Stimulated activated CD8-positive, alpha-beta memory T cell treated with anti-CD3 and anti-CD28 coated beads, Interleukin-2, amount 100 ng/mL, for 1 hour (primary cell): Measurements from ENCODE around the gene AKAP6.
"Not testable (repeated sequence)": the region's sequence is repeated elsewhere in the genome, so short reads cannot be mapped to it uniquely, and the experiment has no call there.

Experiments
- DNase-seq, 2 donors: peaks; one replicate each; pipeline ENCODE4 v3.0.0-alpha.2; 2020; ENCODE audit warnings: low read depth in 2 of 2

AKAP6 gene

GRCh38 chr14:32754209-32754608 is 425.1 kb downstream of the AKAP6 start:
- no peak for DNase-seq

GRCh38 chr14:32756173-32756572 is 427.1 kb downstream of the AKAP6 start:
- no peak for DNase-seq

- no peak for DNase-seq
These were observed 427.7 kb downstream of the AKAP6 start for GRCh38 chr14:32756775-32757174.

GRCh38 chr14:32757568-32757967 is 428.5 kb downstream of the AKAP6 start:
- no peak for DNase-seq

DNA sequence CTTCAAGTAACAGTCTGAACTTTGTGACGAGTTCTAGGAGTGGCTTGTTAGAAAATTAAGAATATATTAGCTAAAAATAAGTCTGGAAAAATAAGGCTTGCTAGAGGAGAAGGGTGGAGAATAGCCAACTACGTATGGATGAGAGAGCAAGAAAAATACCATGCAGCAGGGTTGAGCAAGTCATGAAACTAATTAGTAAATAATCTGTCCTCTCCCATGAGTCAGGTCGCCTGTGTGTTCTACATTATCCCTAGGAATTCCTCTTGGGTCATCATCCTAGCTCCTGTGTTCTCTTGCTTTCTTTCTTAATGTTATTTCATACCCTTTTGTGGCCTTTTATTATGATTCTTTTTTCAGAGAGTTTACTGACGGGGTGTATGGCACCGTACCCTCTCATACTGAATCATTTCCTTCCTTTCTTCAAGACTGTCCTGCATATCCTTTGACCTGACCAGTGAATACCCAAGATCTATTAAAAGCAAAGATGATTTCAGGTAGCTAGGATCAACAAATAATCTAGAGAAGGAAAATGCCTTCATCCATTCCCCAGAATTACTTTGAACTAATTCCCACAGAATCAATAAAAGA is 432.4 kb downstream of the AKAP6 start:
- DNase-seq = no peak

GRCh38 chr14:32762886-32763285 is 433.8 kb downstream of the AKAP6 start:
- DNase-seq = no peak

DNA sequence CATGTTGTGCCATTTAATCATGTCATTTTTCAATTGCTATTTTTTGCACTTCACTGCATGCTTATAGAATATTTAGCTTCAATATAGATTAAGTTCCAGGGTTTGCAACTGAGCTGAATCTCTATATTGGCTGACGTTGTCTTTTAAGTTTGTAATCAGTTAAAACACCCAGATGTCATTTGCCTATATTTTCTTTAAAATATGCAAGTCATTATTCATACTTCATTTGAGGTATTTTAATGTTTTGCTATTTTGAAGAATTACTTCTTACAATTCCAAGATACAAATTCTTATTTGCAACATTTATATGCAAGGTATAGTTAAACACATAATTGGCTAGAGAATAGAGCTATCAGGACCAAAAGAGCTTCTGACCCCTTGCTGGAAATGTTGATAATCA is 434.6 kb downstream of the AKAP6 start:
- DNase-seq = no peak

DNA sequence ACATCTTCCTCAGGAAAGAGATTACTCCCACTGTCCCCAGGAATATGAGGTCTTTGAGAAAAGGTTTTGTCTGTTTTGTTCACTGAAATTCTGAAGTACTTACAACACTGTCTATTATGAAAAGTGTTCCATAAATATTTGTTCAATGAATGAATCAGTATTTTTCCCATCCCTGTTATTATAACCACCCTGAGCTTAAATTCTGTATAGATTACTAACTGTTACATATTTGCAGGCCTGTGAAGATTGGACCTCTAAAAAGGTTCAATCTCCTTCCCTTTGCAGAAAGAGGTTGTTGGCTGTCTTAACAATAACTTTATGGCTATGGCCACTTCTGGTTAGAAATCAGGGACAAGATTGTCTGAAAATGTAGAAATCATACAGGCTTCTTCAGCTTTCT is 435.0 kb downstream of the AKAP6 start:
- DNase-seq = no peak

GRCh38 chr14:32770422-32770821 is 441.3 kb downstream of the AKAP6 start:
- no peak for DNase-seq

GRCh38 chr14:32774214-32774613 is 445.1 kb downstream of the AKAP6 start:
- no peak for DNase-seq

GRCh38 chr14:32779840-32780239 is 450.7 kb downstream of the AKAP6 start:
- DNase-seq = no peak

GRCh38 chr14:32784405-32784804 is 455.3 kb downstream of the AKAP6 start:
- no peak for DNase-seq

GRCh38 chr14:32785585-32785984 is 456.5 kb downstream of the AKAP6 start:
- DNase-seq = no peak

DNA sequence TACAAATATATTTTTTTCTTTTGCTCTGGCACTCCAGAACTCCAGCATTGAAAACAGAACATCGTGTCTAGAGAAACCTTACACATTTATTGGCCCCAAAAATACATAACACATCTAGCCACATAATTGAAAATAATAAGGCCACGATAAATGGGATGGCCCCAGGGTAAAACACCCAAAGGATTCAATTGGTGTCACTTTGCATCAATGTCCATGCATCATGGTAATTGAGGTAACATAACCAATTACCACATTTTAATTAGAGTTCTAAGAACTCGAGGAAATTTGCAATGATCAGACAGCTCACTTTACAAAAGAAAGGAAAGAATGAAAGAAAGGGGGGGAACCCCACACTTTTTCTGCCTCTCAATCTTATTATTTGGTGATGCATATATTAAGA is 457.8 kb downstream of the AKAP6 start:
- no peak for DNase-seq

DNA sequence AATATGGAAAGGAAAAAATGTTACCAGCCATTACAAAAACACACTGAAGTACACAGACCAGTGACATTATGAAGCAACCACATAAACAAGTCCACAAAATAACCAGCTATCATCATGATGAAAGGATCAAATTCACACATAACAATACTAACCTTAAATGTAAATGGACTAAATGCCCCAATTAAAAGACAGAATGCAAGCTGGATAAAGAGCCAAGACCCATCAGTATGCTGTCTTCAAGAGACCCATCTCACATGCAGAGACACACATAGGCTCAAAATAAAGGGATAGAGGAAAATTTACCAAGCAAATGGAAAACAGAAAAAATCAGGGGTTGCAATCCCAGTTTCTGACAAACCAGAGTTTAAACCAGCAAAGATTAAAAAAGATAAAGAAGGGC is 463.9 kb downstream of the AKAP6 start:
- not testable (repeated sequence) for DNase-seq

- no peak for DNase-seq
These were observed 471.2 kb downstream of the AKAP6 start for GRCh38 chr14:32800320-32800719.

- no peak for DNase-seq
These were observed 473.2 kb downstream of the AKAP6 start for GRCh38 chr14:32802295-32802694.

- DNase-seq = no peak
These were observed 476.9 kb downstream of the AKAP6 start for GRCh38 chr14:32805979-32806378.

- no peak for DNase-seq
These were observed 479.5 kb downstream of the AKAP6 start for GRCh38 chr14:32808644-32809043.

DNA sequence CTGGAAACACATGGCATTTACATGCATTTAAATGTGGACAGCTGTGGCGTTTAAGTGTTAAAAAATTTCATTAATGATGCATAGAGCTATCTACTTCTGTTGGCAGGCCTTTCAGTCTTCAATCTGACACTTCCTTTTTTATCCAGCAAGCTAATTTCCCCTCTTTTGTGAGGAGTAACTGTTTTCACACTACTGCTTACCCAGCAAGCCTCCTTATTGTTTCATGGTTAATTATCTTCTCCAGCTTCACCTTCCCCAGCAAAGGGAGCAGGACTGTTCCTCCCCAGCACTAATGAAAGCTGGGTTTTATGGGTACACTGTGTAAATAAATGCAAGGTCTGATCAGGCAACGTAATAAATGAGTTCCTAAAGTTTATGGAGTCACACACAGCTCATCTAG is 480.2 kb downstream of the AKAP6 start:
- DNase-seq = no peak

DNA sequence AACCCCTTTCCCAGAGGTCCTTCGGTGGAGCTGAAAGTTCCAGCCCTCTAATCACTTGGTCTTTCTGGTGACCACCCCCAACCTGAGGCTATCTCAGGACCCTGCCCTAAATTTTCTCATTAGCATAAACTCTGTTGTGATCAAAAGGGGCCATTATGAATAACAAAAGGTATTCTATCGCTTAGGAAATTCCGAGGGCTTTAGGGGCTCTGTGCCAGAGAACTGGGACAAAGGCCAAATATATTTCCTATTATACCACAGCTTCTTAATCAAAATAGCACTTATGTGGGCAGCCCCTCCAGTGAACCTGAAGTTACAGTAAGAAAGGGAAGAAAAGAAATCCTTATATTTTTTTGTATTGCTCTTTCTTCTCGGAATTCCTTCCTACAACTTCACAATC is 484.3 kb downstream of the AKAP6 start:
- DNase-seq = no peak

DNA sequence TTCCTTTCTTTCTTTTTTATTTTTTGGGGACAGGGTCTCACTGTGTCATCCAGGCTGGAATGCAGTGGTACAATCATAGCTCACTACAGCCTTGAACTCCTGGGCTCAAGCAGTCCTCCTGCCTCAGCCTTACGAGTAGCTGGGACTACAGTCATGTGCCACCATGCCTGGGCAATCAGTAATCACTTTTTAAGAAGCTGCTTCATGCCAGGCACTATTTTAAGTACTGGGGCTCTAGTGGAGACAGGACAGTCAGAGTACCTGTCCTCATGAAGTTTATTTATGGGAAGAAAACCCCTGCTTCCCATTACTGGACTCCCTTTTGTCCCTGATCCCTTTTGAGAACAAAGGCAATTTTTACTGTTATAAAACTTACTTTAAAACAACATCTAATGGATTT is 485.6 kb downstream of the AKAP6 start:
- DNase-seq = no peak

GRCh38 chr14:32816588-32816987 is 487.5 kb downstream of the AKAP6 start:
- DNase-seq = no peak

- DNase-seq = no peak
These were observed 488.7 kb downstream of the AKAP6 start for GRCh38 chr14:32817780-32818179.

GRCh38 chr14:32818581-32818980 is 489.5 kb downstream of the AKAP6 start:
- DNase-seq = no peak
